Sigmoid colon (tissue), 7 donors: ENCODE results near the gene CASKIN2. TPM values are rescaled to one million over a fixed set of nuclear protein-coding genes. Genes with fewer than 3 reads are reported as not detected.

Source experiments
- DNase-seq: peaks from one replicate; pipeline ENCODE4 v3.0.0-alpha.2; 2019
- H3K27ac ChIP-seq, 4 donors: fragments of 200-600 bp; sonication (generic); one replicate each; pipeline ENCODE4 v1.5.1; 2016 to 2019; ENCODE audit warnings: mild to moderate bottlenecking in 1 of 4
- H3K27me3 ChIP-seq, 3 donors: fragments of 200-600 bp; sonication (generic); one replicate each; pipeline ENCODE4 v1.5.1; 2019; ENCODE audit warnings: mild to moderate bottlenecking in 1 of 3
- H3K36me3 ChIP-seq, 4 donors: fragments of 200-600 bp; sonication (generic); one replicate each; pipeline ENCODE4 v1.5.1; 2016 to 2019
- H3K4me1 ChIP-seq, 4 donors: fragments of 200-600 bp; sonication (generic); one replicate each; pipeline ENCODE4 v1.5.1; 2017 to 2019
- H3K4me3 ChIP-seq, 4 donors: fragments of 200-600 bp; sonication (generic); one replicate each; pipeline ENCODE4 v1.5.1; 2017 to 2019; ENCODE audit warnings: mild to moderate bottlenecking in 2 of 4, moderate library complexity in 1 of 4
- H3K9me3 ChIP-seq, 4 donors: fragments of 200-600 bp in 3 of 4; sonication (generic) in 3 of 4; one replicate each; pipeline versions ENCODE4 v1.5.1 to v1.6.1; 2013 to 2019
- CTCF ChIP-seq, 4 experiments: fragments of 450-650 bp in 3 of 4; fragments of 200-600 bp in 1 of 4; IDR thresholded peaks; one replicate each; pipeline ENCODE4 v1.5.1; 2016 to 2019; ENCODE audit warnings: antibody characterized with exemption in 4 of 4, mild to moderate bottlenecking in 3 of 4, moderate library complexity in 2 of 4
- EP300 ChIP-seq, 4 donors: sonication (generic); formaldehyde crosslinking; IDR thresholded peaks; one replicate each; pipeline ENCODE4 v1.6.1; 2017; ENCODE audit warnings: antibody characterized with exemption in 4 of 4
- POLR2A ChIP-seq, 2 donors: fragments of 450-650 bp; IDR thresholded peaks; one replicate each; pipeline ENCODE4 v1.6.1; 2016; ENCODE audit warnings: antibody characterized with exemption in 2 of 2, mild to moderate bottlenecking in 2 of 2, moderate library complexity in 2 of 2
- POLR2AphosphoS5 ChIP-seq, 4 donors: sonication (generic); formaldehyde crosslinking; IDR thresholded peaks; one replicate each; pipeline ENCODE4 v1.6.1; 2017; ENCODE audit warnings: antibody characterized with exemption in 4 of 4
- WGBS, 2 donors: extraction: QIAGEN DNeasy Blood & Tissue Kit; methylation state at CpG; one replicate each; pipeline ENCODE4 v1.1.7; 2013; 5-methylcytosine and 5-hydroxymethylcytosine counted together
- intact Hi-C: fragments of 100-400 bp; cut with DNase I; formaldehyde crosslinking; loops from one replicate; pipeline ENCODE4 v1.15.1; 2023
- polyA plus RNA-seq, 3 donors: library from polyadenylated mRNA; stranded (reverse); fragments of 200-250 nt; gene quantifications; one replicate each; pipeline ENCODE4 v1.2.3, GENCODE V29; 2013
- total RNA-seq, 4 donors: library from RNA; depleted of rRNA; stranded (reverse); fragments of >200 nt; gene quantifications; one replicate each; pipeline ENCODE4 v1.1.0, GENCODE V29; 2016
- donor health status: healthy with polysubstance abuse.
- donor health status: Bipolar disorder and iron deficiency.
- donor health status: healthy.

CASKIN2 gene
- total and polyA plus RNA-seq, 7 donors, result 4.8 to 14.7 (median 10.2) TPM

- Histone ChIP-seq H3K4me1 (peaks cover 0 to 9% (median 5%) of the 10 kb centered on the region in 4 donors), H3K27ac (no peak overlapping the region), H3K27me3 (no peaks in the 10 kb centered on the region), H3K36me3 (peaks cover 46 to 74% (median 56%) of the 10 kb centered on the region in 4 donors), H3K4me3 (no peak overlapping the region), H3K9me3 (no peaks in the 10 kb centered on the region)
- TF ChIP-seq CTCF (IDR thresholded peaks at IDR 0.05) (no peak), POLR2A (IDR thresholded peaks at IDR 0.05) (no peak), EP300 (IDR thresholded peaks at IDR 0.05) (no peak), POLR2AphosphoS5 (IDR thresholded peaks at IDR 0.05) (no peak)
- intact Hi-C loops, result no loop called here
- WGBS, 2 donors, result 90 to 91% methylated on average over 23 of the region's 23 CpGs
- DNase-seq, result no peak
Observed at GRCh38 chr17:75492555-75493168, 22.7 kb downstream of the CASKIN2 start.

GRCh38 chr17:75491680-75492079 is 23.7 kb downstream of the CASKIN2 start:
- H3K9me3 ChIP-seq, result no peaks in the 10 kb centered on the region
- no peak for DNase-seq
- 92 to 94% methylated on average over 15 of the region's 15 CpGs for WGBS, 2 donors
- no peak overlapping the region for H3K27ac ChIP-seq
- peaks cover 0 to 18% (median 13%) of the 10 kb centered on the region in 4 donors for H3K4me1 ChIP-seq
- H3K4me3 ChIP-seq, result no peak overlapping the region
- TF ChIP-seq POLR2AphosphoS5 (IDR thresholded peaks at IDR 0.05) (no peak), POLR2A (IDR thresholded peaks at IDR 0.05) (no peak), EP300 (IDR thresholded peaks at IDR 0.05) (no peak), CTCF (IDR thresholded peaks at IDR 0.05) (no peak)
- no peaks in the 10 kb centered on the region for H3K27me3 ChIP-seq
- intact Hi-C loops, result no loop called here
- peaks cover 46 to 64% (median 51%) of the 10 kb centered on the region in 4 donors for H3K36me3 ChIP-seq

GRCh38 chr17:75490953-75491649 is 24.2 kb downstream of the CASKIN2 start:
- no peak overlapping the region for H3K4me3 ChIP-seq
- intact Hi-C loops, result no loop called here
- H3K27me3 ChIP-seq, result no peaks in the 10 kb centered on the region
- peaks cover 0 to 18% (median 13%) of the 10 kb centered on the region in 4 donors for H3K4me1 ChIP-seq
- WGBS, 2 donors, result 83 to 87% methylated on average over 19 of the region's 19 CpGs
- H3K27ac ChIP-seq, result peak overlapping the region in 1 of 4 donors; percentile 49
- no peak for DNase-seq
- H3K36me3 ChIP-seq, result peaks cover 41 to 58% (median 46%) of the 10 kb centered on the region in 4 donors
- TF ChIP-seq POLR2A (IDR thresholded peaks at IDR 0.05) (no peak), EP300 (IDR thresholded peaks at IDR 0.05) (no peak), POLR2AphosphoS5 (IDR thresholded peaks at IDR 0.05) (no peak), CTCF (IDR thresholded peaks at IDR 0.05) (no peak)
- no peaks in the 10 kb centered on the region for H3K9me3 ChIP-seq

- no peaks in the 10 kb centered on the region for H3K27me3 ChIP-seq
- no peak overlapping the region for H3K4me3 ChIP-seq
- peak overlapping the region in 1 of 4 donors; percentile 49 for H3K27ac ChIP-seq
- no peaks in the 10 kb centered on the region for H3K9me3 ChIP-seq
- H3K4me1 ChIP-seq, result peaks cover 0 to 22% (median 13%) of the 10 kb centered on the region in 4 donors
- no peak for TF ChIP-seq CTCF (IDR thresholded peaks at IDR 0.05)
- no peak for TF ChIP-seq POLR2A (IDR thresholded peaks at IDR 0.05)
- DNase-seq, result no peak
- H3K36me3 ChIP-seq, result peaks cover 33 to 50% (median 38%) of the 10 kb centered on the region in 4 donors
- intact Hi-C loops, result no loop called here
- WGBS, 2 donors, result 36 to 80% methylated on average over 14 of the region's 14 CpGs
Observed at GRCh38 chr17:75490173-75490743, 25.1 kb downstream of the CASKIN2 start.
